Measurements from ENCODE around the gene PIGZ. TPM values are rescaled to one million over a fixed set of nuclear protein-coding genes. Genes with fewer than 3 reads are reported as not detected.

PIGZ gene
- total RNA-seq, 1 donor from 2014 or later, result 4.6 TPM

GRCh38 chr3:197008436-197009209 is 40.0 kb upstream of the PIGZ start:
- peaks cover 8% of the 10 kb centered on the region for H3K4me1 ChIP-seq
- intact Hi-C loops (cut with DNase I), result no loop called here
- DNase-seq, result no peak
- H3K9me3 ChIP-seq, result no peaks in the 10 kb centered on the region
- no peak overlapping the region for H3K27ac ChIP-seq
- H3K4me3 ChIP-seq, result no peak overlapping the region
- TF ChIP-seq, protein P1, sequence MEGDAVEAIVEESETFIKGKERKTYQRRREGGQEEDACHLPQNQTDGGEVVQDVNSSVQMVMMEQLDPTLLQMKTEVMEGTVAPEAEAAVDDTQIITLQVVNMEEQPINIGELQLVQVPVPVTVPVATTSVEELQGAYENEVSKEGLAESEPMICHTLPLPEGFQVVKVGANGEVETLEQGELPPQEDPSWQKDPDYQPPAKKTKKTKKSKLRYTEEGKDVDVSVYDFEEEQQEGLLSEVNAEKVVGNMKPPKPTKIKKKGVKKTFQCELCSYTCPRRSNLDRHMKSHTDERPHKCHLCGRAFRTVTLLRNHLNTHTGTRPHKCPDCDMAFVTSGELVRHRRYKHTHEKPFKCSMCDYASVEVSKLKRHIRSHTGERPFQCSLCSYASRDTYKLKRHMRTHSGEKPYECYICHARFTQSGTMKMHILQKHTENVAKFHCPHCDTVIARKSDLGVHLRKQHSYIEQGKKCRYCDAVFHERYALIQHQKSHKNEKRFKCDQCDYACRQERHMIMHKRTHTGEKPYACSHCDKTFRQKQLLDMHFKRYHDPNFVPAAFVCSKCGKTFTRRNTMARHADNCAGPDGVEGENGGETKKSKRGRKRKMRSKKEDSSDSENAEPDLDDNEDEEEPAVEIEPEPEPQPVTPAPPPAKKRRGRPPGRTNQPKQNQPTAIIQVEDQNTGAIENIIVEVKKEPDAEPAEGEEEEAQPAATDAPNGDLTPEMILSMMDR (IDR thresholded peaks at IDR 0.05), result no peak
- ATAC-seq, result no peak
- no peaks in the 10 kb centered on the region for H3K36me3 ChIP-seq
- H3K27me3 ChIP-seq (ENCODE audit: low read depth), result peaks cover 5% of the 10 kb centered on the region

DNA sequence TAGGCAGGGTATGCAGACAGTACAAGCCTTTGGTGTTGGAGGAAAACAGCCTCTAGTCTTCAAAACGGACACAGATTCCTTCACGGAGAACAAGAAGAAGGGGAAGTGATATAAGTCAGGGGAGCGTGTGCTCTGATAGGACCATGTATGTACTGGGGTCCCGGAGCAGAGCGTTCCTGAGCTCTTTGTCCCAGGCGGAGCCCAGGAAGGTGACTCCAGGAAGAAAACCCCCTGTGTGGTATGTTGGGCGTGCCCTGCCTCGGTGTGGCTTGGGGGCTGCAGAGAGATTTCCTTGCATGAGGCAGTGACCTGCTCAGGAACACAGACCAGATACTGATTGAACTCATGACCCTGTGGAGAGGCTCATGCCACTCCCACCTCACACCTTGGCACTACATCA is 39.3 kb upstream of the PIGZ start:
- H3K9me3 ChIP-seq, result no peaks in the 10 kb centered on the region
- TF ChIP-seq, protein P1 (IDR thresholded peaks at IDR 0.05), result no peak

DNA sequence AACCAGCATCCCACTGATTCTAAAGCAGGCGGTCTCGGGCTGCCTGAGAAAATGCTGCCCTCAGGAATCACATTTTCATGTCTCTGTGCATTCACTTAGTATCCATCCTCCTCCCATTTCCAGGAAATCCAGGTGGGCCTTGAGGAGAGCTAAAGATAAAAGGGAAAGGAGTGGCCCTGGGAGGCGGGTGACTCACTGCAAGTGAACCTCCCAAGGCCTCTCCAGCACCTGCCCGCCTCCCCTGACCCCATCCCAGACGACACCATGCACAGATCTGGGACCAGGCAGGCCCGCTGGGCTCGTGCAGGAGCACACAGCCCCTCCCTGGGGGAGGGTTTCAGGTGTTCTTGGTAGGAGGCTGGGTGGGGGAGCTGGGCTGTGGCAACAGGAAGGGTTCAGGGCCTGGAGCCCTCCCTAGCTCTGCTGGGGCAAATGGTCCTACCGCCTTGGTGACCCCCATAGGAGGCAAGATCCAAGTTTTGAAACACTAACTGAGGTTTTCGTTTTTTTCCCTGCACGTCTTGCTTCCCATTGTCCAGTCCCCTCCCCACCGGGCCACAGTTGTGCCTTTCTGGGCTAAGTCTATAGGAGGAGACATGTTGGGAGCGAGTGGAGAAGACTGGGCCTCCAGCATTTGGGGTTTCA is 38.8 kb upstream of the PIGZ start:
- intact Hi-C loops (cut with DNase I), result no loop called here
- no peaks in the 10 kb centered on the region for H3K36me3 ChIP-seq
- H3K27ac ChIP-seq, result no peak overlapping the region
- no peaks in the 10 kb centered on the region for H3K9me3 ChIP-seq
- H3K4me3 ChIP-seq, result no peak overlapping the region
- H3K27me3 ChIP-seq (ENCODE audit: low read depth), result peaks cover 5% of the 10 kb centered on the region
- ATAC-seq (no peak), DNase-seq (no peak)
- H3K4me1 ChIP-seq, result peaks cover 11% of the 10 kb centered on the region
- TF ChIP-seq, protein P1 (IDR thresholded peaks at IDR 0.05), result no peak

More for the DNA sequence above, 39.3 kb upstream of the PIGZ start:
- no peaks in the 10 kb centered on the region for H3K36me3 ChIP-seq
- no peak for DNase-seq
- H3K27me3 ChIP-seq (ENCODE audit: low read depth), result peaks cover 5% of the 10 kb centered on the region
- H3K4me1 ChIP-seq, result peaks cover 10% of the 10 kb centered on the region
- ATAC-seq, result no peak
- H3K4me3 ChIP-seq, result no peak overlapping the region
- intact Hi-C loops (cut with DNase I), result no loop called here
- no peak overlapping the region for H3K27ac ChIP-seq

DNA sequence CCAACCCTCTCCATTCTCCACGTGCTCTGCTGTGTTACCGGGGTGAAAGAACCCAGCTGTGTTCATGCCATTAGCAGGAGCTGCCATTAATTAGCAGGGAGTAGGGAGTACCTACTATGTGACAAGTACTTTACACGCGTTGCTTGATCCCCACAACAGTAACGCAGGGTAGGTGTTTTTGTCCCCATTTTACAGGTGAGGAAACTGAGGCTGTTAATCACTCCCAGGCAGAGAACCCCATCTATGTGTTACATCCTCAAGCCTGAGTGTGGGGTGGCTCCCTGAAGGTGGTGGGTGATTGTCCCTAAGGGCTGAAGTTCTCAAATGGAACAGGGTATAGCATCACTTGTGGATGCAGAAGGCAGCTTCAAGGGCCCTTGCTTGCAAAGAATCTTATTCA is 38.2 kb upstream of the PIGZ start:
- ATAC-seq (no peak), DNase-seq (no peak)
- peaks cover 16% of the 10 kb centered on the region for H3K4me1 ChIP-seq
- H3K36me3 ChIP-seq, result no peaks in the 10 kb centered on the region
- no peak overlapping the region for H3K4me3 ChIP-seq
- H3K27ac ChIP-seq, result no peak overlapping the region
- no peaks in the 10 kb centered on the region for H3K9me3 ChIP-seq
- intact Hi-C loops (cut with DNase I), result no loop called here
- H3K27me3 ChIP-seq (ENCODE audit: low read depth), result peaks cover 5% of the 10 kb centered on the region
- TF ChIP-seq, protein P1 (IDR thresholded peaks at IDR 0.05), result no peak

GRCh38 chr3:197006446-197006845 is 37.8 kb upstream of the PIGZ start:
- Histone ChIP-seq H3K4me3 (no peak overlapping the region), H3K4me1 (peaks cover 19% of the 10 kb centered on the region), H3K36me3 (no peaks in the 10 kb centered on the region), H3K27me3 (ENCODE audit: low read depth) (peaks cover 5% of the 10 kb centered on the region), H3K9me3 (no peaks in the 10 kb centered on the region), H3K27ac (no peak overlapping the region)
- ATAC-seq, result no peak
- TF ChIP-seq, protein P1 (IDR thresholded peaks at IDR 0.05), result no peak
- intact Hi-C loops (cut with DNase I), result no loop called here
- DNase-seq, result no peak

All from lower lobe of right lung (tissue), 2 donors.